ENCODE measurements around the gene WFIKKN1.

WFIKKN1 gene

DNA sequence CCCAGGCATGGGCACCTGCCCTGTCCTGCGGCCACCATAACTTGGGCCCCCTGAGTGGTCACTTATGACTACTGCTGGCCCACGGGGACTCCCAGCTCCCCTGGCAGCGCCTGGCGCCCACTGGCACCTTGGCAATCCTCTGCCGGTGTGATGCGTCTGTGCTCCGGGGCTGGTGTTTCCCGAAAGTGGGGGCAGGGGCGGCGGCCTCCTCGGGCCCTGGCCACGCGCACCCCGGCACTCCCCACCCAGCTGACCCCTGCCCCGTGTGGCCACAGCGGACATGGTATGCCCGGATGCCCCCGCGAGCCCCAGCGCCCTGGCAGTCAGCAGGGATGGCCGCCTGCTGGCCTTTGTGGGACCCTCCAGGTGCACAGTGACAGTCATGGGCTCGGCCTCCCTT lies 26.7 kb downstream of the WFIKKN1 start:
- no peak for DNase-seq (ENCODE audit: low read depth in 2 of 2)

GRCh38 chr16:658679-659571 lies 28.1 kb downstream of the WFIKKN1 start:
- no peak for DNase-seq (ENCODE audit: low read depth in 2 of 2)

GRCh38 chr16:659618-660017 lies 28.8 kb downstream of the WFIKKN1 start:
- no peak for DNase-seq (ENCODE audit: low read depth in 2 of 2)

DNA sequence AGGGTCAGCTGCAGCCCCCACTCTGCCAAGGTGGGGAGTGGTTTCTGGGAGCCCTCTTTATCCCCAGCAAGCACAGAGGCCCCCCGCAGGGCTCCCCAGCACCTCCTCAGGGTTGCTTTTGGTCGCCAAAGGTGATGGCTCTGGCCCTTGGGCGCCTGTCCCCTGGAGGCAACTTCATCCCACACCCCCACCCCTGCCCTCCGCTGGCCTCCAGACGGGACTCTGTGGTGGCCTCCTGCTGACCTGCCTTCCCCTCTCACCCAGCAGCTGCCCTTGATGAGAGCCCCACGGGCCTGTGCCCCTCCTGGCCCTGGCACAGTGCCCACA lies 29.3 kb downstream of the WFIKKN1 start:
- no peak for DNase-seq (ENCODE audit: low read depth in 2 of 2)

DNA sequence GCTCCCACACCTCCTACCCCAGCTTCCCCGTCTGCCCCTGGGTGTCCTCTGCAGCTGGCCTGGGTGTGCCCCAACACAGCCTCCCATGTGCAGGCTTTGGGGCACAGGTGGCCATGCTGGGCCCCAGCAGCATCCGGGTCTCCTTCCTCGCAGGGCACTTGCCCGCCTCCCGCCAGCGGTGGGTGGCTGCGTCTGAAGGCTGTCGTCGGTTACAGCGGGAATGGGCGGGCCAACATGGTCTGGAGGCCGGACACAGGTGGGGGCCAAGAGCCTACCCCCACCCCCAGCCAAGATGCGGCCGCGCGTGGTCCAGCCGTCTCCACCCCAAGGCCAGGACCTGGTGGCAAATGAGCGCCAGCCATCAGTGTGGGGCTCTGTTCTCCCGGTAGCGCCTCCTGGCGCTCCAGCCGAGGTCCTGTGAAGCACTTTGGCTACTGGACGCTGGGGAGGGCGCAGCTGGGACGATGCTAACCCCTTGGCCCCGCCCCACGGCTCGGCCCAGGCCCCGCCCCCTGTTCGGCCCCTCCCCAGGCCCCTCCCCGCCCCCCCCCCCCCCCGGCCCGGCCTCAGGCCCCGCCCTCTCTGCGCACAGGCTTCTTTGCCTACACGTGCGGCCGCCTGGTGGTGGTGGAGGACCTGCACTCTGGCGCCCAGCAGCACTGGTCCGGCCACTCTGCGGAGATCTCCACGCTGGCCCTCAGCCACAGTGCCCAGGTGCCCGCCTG lies 29.8 kb downstream of the WFIKKN1 start:
- DNase-seq (ENCODE audit: low read depth in 2 of 2): peak in 1 of 2 donors; percentile 43

DNA sequence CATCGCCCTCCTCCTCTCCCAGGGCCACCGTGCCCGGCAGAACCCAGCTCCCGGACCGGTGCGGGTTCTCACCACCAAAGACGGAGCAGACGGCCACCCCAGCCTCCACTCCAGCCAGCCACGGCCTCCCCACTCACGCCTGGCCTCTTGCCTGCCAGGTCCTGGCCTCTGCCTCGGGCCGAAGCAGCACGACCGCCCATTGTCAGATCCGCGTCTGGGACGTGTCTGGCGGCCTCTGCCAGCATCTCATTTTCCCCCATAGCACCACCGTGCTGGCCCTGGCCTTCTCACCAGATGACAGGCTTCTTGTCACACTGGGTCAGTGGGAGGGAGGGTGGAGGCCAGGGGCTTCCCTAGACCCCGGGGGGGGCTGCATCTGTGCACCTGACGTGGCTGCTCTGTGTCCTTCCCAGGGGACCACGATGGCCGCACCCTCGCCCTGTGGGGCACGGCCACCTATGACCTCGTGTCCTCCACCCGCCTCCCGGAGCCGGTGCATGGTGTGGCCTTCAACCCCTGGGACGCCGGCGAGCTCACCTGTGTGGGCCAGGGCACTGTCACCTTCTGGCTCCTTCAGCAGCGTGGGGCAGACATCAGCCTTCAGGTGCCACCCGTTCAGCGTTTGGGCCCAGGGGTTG lies 30.5 kb downstream of the WFIKKN1 start:
- DNase-seq (ENCODE audit: low read depth in 2 of 2): no peak

- no peak for DNase-seq (ENCODE audit: low read depth in 2 of 2)
Measured at GRCh38 chr16:662095-662494, 31.3 kb downstream of the WFIKKN1 start.

- no peak for DNase-seq (ENCODE audit: low read depth in 2 of 2)
Measured at GRCh38 chr16:662597-662996, 31.8 kb downstream of the WFIKKN1 start.

DNA sequence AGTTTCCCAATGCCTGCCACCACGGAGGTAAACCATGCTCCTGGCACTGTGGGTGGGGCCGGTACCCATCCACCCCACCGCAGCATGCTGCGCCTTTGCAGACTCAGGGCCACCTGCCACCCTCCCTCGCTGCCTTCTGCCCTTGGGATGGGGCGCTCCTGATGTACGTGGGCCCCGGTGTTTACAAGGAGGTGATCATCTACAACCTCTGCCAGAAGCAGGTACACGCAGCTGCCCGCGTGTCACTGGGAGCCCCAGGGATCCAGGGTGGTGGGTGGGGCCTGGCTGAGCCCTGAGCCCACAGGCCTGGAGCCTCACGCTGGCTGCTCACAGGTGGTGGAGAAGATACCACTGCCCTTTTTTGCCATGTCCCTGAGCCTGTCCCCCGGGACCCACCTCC lies 35.8 kb downstream of the WFIKKN1 start:
- no peak for DNase-seq (ENCODE audit: low read depth in 2 of 2)

- DNase-seq (ENCODE audit: low read depth in 2 of 2): no peak
Measured at GRCh38 chr16:667113-667779, 36.5 kb downstream of the WFIKKN1 start.

DNA sequence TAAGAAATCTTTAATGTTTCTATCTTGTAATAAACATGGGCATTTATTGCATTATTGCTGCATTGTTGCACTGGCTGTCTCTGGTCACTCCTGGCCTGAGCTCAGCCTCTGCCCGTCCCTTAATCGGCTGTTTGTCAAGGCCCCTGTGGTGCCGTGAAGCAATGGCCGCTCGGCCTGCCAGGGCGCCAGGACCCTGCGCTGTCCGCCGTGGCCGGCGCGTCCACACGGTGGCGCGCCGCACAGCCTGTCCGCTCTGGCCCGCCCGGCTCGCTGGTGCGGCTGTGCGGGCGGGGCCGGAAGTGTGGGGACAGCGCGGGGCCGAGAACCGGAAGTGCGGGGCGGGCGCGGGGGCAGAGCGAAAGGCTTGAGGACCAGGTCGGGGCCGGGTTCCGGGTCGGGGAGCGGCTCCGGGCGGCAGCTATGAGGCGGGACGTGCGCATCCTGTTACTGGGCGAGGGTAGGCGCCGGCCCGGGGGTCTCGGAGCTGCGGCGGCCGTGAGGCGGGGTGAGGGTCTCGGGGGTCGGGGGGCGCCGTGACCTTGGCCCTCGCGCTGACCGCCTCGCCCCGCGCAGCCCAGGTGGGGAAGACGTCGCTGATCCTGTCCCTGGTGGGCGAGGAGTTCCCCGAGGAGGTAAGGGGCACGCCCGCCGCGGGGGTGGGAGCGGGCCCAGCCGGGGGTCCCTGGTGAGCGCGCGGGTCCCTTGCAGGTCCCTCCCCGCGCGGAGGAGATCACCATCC lies 37.2 kb downstream of the WFIKKN1 start, which contains the start of gene RHOT2:
Gene RHOT2 (plus strand): TSS at position 353 of the 739 bp plus-strand sequence. CDS start 68 bp downstream, at position 421.
- peak; percentile 81 to 82 for DNase-seq (ENCODE audit: low read depth in 2 of 2)

DNA sequence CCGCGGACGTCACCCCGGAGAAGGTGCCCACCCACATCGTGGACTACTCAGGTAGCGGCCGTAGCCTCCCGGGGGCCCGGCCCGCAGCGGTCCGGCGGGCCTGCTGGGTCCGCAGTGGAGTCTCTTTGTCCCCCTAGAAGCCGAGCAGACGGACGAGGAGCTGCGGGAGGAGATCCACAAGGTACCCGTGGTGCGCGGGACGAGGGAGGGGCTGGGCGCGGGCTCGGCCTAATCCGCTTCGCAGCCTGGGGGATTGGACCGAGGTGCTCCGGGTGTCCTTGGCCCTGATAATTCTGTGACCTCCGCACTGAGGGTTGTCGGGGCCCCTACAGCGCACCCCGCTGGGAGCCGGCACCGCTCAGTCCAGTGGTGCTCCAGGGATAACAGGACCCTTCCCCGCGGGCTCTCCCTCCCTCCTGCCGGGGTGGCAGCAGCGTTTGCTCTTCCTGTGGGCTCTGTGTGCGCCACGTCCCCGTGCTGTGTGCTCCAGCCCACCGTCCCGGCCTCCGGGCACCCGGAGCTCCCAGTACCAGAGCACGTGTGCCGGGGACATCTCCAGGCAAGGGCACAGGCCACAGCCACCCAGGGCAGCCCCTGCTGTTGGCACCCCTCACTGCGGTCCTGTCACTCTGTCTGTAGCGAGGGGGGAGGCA lies 37.9 kb downstream of the WFIKKN1 start:
- no peak for DNase-seq (ENCODE audit: low read depth in 2 of 2)

DNA sequence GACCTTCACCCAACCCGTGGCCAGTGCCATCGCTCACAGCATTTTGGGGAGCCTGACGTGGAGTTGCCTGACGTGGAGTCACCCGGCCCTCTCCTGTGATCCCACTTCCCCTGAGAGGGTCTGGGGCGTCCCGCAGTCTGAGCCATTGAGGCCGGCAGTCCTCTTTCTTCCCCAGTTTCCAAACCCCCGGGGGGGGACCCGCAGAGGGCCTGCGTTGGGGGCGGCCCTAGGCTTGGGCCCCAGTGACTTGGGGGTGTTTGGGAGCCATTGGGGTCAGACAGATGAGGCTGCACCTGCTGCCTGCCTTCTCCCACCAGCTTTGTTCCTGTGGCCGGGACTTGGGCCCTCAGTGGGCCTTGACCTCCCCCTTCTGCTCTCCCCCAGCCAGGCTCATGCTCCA lies 38.9 kb downstream of the WFIKKN1 start:
- DNase-seq (ENCODE audit: low read depth in 2 of 2): no peak

DNA sequence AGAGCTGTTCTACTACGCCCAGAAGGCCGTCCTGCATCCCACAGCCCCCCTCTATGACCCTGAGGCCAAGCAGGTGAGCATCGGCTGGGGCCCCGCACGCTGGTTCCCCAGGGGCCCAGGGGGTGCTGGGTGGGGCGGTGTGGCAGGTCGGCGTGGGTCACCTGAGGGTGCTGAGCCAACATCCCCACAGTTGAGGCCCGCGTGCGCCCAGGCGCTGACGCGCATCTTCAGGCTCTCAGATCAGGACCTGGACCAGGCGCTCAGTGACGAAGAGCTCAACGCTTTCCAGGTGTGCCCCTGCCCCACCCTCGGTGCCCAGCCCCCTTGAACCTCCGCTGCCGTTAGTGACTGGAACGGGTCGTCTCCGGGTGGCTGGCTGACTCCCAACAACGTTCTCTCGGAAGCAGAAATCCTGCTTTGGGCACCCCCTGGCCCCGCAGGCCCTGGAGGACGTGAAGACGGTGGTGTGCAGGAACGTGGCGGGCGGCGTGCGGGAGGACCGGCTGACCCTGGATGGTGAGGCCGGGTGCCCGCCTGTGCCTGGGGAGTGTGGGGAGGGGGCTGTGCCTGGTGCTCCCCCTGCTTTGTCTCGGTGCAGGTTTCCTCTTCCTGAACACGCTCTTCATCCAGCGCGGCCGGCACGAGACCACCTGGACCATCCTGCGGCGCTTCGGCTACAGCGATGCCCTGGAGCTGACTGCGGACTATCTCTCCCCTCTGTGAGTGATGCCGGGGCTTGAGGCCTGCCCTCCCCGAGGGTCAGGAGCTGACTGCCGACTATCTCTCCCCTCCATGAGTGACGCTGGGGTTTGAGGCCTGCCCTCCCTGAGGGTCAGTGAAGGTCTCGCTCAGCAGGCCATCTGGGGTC lies 39.9 kb downstream of the WFIKKN1 start:
- DNase-seq (ENCODE audit: low read depth in 2 of 2): no peak

GRCh38 chr16:671353-672131 lies 40.8 kb downstream of the WFIKKN1 start:
- no peak for DNase-seq (ENCODE audit: low read depth in 2 of 2)

DNA sequence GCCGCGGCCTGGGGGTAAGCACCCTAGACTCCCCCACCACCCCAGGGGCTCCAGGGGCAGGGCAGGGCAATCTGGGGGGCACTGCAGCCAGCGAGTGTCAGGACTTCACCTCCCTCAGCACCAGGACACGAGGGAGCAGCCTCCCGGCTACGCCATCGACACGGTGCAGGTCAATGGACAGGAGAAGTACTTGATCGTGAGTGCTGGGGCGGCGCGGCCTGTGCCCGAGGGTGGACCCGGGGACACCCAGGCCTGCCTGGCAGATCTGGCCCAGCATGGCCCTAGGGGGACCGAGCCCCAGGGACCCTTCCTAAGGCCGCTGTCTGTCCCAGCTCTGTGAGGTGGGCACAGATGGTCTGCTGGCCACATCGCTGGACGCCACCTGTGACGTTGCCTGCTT lies 41.6 kb downstream of the WFIKKN1 start:
- DNase-seq (ENCODE audit: low read depth in 2 of 2): no peak

DNA sequence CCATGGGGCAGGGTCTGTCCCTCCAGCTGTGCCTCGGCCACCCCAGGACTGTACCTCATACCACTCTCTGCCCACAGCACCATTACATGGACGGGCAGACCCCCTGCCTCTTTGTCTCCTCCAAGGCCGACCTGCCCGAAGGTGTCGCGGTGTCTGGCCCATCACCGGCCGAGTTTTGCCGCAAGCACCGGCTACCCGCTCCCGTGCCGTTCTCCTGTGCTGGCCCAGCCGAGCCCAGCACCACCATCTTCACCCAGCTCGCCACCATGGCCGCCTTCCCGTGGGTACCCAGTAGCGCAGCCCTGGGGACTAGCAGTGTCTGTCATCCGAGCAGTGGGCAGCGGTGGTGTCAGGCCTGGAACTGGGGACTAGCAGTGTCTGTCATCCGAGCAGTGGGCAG lies 42.1 kb downstream of the WFIKKN1 start:
- DNase-seq (ENCODE audit: low read depth in 2 of 2): no peak

DNA sequence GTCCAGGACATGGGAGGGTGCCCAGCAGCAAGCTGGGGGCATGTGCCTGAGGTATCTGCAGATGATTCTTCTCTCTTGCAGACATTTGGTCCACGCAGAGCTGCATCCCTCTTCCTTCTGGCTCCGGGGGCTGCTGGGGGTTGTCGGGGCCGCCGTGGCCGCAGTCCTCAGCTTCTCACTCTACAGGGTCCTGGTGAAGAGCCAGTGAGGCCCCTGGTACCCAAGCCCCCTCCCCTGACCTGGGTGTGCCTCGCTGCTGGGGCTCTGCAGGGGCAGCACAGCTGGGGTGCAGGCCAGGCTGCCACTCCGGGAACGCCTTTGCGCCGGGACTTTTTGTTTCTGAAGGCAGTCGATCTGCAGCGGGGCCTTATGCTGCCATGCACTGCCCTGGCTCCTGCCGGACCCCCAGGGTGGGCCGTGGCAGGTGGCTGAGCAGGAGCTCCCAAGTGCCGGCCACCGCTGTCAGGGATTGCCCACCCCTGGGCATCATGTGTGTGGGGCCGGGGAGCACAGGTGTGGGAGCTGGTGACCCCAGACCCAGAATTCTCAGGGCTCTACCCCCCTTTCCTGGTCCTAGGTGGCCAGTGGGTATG lies 42.7 kb downstream of the WFIKKN1 start:
- DNase-seq (ENCODE audit: low read depth in 2 of 2): no peak

Measured in stimulated activated CD8-positive, alpha-beta memory T cell treated with anti-CD3 and anti-CD28 coated beads, Interleukin-7, amount 100 ng/mL, for 1 hour (primary cell).